ENCODE data around the gene ARHGEF16.

The ARHGEF16 gene

DNA sequence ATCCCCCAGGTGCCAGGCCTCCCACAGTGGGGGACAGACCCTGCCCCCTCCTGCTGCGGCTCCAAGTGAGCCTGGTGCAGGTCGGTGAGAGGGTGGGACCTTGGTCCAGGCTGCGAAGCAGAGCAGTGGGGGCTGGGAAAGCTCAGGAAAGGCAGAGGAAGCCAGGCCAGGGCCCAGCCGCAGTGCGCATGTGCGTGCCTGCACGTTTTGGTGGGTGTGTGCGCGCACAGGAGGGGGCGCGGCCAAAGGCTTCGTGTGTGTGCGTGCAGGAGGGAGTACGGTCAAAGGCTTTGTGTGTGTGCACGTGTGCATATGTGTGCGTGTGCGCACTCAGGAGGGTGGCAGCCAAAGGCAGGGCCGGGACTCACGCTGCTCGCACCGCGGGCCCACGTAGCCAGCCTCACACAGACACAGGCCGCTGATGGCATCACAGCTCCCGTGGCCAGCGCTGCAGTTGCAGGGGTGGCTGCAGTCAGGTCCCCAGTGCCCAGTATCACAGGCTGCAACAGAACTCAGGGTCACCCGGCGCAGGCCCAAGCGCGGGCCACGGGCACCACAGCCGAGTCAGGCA, 45.9 kb downstream of the ARHGEF16 start:
- no peak for DNase-seq (ENCODE audit: low spot score)
- TF ChIP-seq CTCF (conservative IDR thresholded peaks at IDR 0.05; ENCODE audit: low read depth) = no peak
- CTCF ChIA-PET = interaction anchor here (0.6 to 1.9 kb wide), 3 partner anchors 10 to 413 kb away, joined by 4 to 6 read pairs (median 4); no protein-coding TSS in a partner anchor

DNA sequence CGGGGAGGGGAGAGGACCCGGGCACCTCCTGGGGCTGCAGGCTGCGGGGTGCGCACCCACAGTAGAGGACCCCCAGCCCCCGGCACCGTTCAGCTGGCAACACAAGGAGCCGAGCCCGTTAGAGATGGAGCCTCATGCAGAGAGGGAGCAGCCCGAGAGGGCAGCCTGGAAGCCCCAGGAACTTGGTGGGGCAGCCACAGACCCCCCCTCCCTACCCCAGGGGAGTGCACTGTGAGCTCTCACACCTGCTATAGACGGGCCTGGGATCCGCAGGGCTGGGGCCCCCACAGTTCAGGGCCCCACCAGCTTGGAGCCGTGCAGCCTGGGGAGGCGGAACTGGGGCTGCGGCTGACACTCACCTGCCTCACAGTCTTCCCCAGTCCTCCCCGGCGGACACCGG, 47.0 kb downstream of the ARHGEF16 start:
- ChIA-PET POLR2A (ENCODE audit: low non-redundant PET) (no interaction called here), CTCF (interaction anchor here (0.6 to 2.0 kb wide), 2 partner anchors 11 to 129 kb away, joined by 3 to 8 read pairs; no protein-coding TSS in a partner anchor)
- no peak for DNase-seq (ENCODE audit: low spot score)
- no peak overlapping the region for H3K27ac ChIP-seq
- TF ChIP-seq CTCF (conservative IDR thresholded peaks at IDR 0.05; ENCODE audit: low read depth) = no peak

More for the DNA sequence above, 45.9 kb downstream of the ARHGEF16 start:
- POLR2A ChIA-PET (ENCODE audit: low non-redundant PET) = no interaction called here
- no peak overlapping the region for H3K27ac ChIP-seq

DNA sequence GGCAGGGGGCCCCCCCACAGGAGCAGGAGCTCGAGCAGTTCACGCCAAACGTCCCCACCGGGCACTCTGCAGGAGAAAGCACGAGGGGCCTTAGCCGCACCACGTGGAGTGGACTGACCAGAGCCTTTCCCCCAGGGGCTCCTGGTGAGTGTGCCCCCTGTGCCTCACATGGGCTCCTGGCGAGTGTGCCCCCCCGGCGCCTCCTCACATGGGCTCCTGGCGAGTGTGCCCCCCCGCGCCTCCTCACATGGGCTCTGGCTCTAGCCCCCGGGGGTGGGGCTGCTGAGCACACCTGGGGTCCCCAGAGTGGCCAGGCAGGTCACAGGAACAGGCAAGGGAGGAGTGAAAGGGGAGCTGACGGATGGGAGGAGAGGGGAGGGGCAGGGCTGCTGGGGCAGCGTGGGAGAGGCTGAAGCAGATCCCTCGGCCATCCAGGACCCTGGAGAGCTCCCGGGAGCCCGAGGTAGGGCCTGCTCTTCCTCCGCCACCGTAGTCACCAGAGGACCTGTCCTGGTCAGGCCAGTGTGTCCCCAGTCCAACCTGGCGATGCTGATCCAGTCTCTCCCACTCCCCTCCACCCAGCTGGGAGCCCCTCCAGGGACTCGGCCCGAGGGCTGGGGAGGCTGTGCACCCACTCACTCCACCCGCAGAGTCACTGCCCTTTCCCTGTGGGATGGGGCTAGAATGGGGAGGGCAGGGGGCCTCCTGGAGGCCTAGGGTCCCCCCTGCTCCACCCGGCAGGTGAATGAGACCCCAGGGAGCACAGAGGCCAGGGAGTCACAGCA, 47.6 kb downstream of the ARHGEF16 start:
- H3K27ac ChIP-seq = peak overlapping the region; percentile 87
- CTCF ChIA-PET = interaction anchor here (0.6 to 2.0 kb wide), 3 partner anchors 11 to 130 kb away, joined by 3 to 8 read pairs (median 3); no protein-coding TSS in a partner anchor
- POLR2A ChIA-PET (ENCODE audit: low non-redundant PET) = no interaction called here
- DNase-seq (ENCODE audit: low spot score) = peak; percentile 37
- TF ChIP-seq CTCF (conservative IDR thresholded peaks at IDR 0.05; ENCODE audit: low read depth) = no peak

DNA sequence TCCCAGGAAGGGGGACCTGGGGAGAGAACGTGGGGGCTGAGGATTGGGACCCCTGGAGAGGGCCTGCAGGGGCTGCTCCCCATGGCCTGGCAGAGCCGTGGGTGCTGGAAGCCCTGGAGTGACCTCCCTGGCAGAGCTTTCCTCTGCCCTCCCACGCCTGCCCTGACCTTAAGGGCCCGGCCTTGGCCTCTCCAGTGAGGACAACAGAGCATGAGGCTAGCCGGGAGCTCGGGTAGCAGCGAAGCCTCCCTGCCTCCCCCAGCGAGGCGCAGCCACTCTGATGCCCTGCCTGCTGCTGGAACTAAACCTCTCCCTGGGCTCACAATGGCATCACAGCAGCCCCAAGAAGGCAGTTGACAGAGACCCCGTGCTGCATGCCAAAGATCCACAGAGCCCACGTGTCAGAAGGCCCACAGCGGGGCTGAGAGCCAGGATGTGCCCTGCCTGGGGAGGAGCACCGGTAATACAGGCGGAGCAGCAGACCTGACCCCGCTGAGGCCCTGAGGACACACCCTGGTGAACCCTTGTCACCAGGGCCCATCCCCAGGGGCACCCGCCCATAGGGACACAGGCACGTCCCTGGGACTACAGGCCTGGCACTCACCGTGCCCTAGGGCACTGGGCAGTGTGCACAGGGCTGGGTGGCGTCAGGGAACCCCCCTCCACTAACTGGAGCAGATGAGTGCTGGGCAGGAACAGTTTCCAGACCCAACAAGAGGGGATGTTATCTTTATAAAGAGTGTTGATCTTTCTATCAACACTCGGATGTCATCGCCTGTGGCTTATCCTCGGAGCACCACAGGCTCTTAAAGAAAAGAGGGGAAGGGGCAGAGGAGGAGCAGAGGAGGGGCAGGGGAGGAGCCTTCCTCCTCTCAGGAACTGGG, 48.4 kb downstream of the ARHGEF16 start:
- ChIA-PET CTCF (interaction anchor here (1.0 to 2.0 kb wide), 2 partner anchors 12 to 116 kb away, joined by 3 to 8 read pairs (median 4); no protein-coding TSS in a partner anchor), POLR2A (ENCODE audit: low non-redundant PET) (no interaction called here)
- peak overlapping the region; percentile 87 for H3K27ac ChIP-seq
- no peak for DNase-seq (ENCODE audit: low spot score)
- TF ChIP-seq CTCF (conservative IDR thresholded peaks at IDR 0.05; ENCODE audit: low read depth) = no peak

GRCh38 chr1:3503525-3503886, 49.0 kb downstream of the ARHGEF16 start:
- CTCF ChIA-PET = interaction anchor here (1.1 to 1.3 kb wide), 2 partner anchors 21 to 115 kb away, joined by 3 to 4 read pairs; no protein-coding TSS in a partner anchor
- POLR2A ChIA-PET (ENCODE audit: low non-redundant PET) = no interaction called here
- TF ChIP-seq CTCF (conservative IDR thresholded peaks at IDR 0.05; ENCODE audit: low read depth) = no peak
- no peak for DNase-seq (ENCODE audit: low spot score)
- H3K27ac ChIP-seq = peak overlapping the region; percentile 87
